HEK293T (cell line): Measurements from ENCODE around the gene RASAL3.

ENCODE experiments used
- ARNT ChIP-seq: fragments of 450-650 bp; IDR thresholded peaks from 2 replicates; pipeline ENCODE4 v1.6.1; 2017; ENCODE audit warnings: mild to moderate bottlenecking
- BHLHE40 ChIP-seq: fragments of 450-650 bp; IDR thresholded peaks from 2 replicates; pipeline ENCODE4 v1.6.1; 2016; ENCODE audit warnings: mild to moderate bottlenecking, moderate library complexity, borderline replicate concordance
- CTBP1 ChIP-seq: fragments of 450-650 bp; IDR thresholded peaks from 2 replicates; pipeline ENCODE4 v1.6.1; 2016; ENCODE audit warnings: borderline replicate concordance
- FOXA1 ChIP-seq: fragments of 450-650 bp; IDR thresholded peaks from 2 replicates; pipeline ENCODE4 v1.6.1; 2016; ENCODE audit warnings: mild to moderate bottlenecking
- FOXK2 ChIP-seq: fragments of 450-650 bp; IDR thresholded peaks from 2 replicates; pipeline ENCODE4 v1.6.1; 2016; ENCODE audit warnings: mild to moderate bottlenecking
- FOXM1 ChIP-seq: fragments of 450-650 bp; IDR thresholded peaks from 2 replicates; pipeline ENCODE4 v1.6.1; 2017; ENCODE audit warnings: mild to moderate bottlenecking, borderline replicate concordance
- HDGF ChIP-seq: fragments of 450-650 bp; IDR thresholded peaks from 2 replicates; pipeline ENCODE4 v1.6.1; 2017; ENCODE audit warnings: antibody characterized with exemption, borderline replicate concordance
- L3MBTL2 ChIP-seq: fragments of 450-650 bp; conservative IDR thresholded peaks from 2 replicates; pipeline ENCODE4 v1.6.1; 2016; ENCODE audit warnings: mild to moderate bottlenecking
- SP1 ChIP-seq: fragments of 450-650 bp; IDR thresholded peaks from 2 replicates; pipeline ENCODE4 v1.6.1; 2017
- SUZ12 ChIP-seq: fragments of 450-650 bp; IDR thresholded peaks from 2 replicates; pipeline ENCODE4 v1.6.1; 2016; ENCODE audit warnings: mild to moderate bottlenecking
- TARDBP ChIP-seq: fragments of 450-650 bp; IDR thresholded peaks from 2 replicates; pipeline ENCODE4 v1.6.1; 2016
- ZNF384 ChIP-seq: fragments of 450-650 bp; IDR thresholded peaks from 2 replicates; pipeline ENCODE4 v1.6.1; 2016
- TF ChIP-seq, protein P1 (sequence below): fragments of 450-650 bp; IDR thresholded peaks from 2 replicates; pipeline ENCODE4 v1.6.1; 2016

DNA sequence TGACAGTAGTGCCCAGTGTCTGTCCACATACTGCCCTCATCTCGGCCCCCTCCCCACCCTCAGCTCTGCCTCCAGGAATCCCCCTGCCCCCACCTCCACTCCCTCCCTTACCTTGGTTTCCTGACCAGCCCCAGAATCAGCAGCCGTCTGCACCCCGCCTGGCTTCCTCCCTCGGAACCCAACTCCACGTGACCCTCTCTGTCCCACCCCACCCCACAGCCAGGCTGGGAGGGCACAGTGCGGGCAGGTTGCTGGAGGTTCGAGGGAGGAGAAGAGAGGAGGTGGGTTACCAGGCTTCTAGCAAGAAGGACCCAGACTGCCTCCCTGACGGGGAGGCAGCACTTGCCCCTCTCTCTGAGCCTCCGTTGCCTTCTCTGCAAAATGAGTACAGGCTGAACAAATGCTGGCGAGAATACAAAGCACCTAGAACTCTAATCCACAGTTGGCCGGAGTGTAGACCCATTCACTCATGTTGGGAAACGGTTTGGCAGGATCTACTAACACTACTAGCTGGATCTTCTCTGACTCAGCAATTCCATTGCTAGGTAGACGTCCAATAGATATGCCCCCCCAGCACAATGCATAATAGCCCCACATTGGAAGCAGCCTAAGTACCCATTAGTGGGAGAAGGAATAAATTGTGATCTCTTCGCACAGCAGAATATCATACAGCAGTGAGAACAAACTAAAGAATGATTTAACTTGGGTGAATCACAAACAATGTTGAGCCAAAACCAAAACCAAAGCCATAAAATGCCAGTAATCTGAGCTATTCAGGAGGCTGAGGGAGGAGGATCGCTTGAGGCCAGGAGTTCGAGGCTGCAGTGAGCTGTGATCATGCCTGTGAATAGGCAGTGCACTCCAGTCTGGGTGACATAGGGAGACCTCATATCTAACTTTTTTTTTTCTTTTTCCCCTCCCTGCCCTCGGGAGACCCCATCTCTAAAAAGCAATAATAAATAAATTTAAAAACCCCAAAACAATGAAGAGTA lies at the start of gene RASAL3:
- no peak for TF ChIP-seq SP1
- no peak for TF ChIP-seq SUZ12
- TF ChIP-seq BHLHE40: no peak
- TF ChIP-seq CTBP1: no peak
- no peak for TF ChIP-seq FOXK2
- TF ChIP-seq HDGF: no peak
- TF ChIP-seq L3MBTL2: no peak
- no peak for TF ChIP-seq FOXM1
- no peak for TF ChIP-seq TARDBP
- TF ChIP-seq ARNT: no peak
- TF ChIP-seq, protein P1, sequence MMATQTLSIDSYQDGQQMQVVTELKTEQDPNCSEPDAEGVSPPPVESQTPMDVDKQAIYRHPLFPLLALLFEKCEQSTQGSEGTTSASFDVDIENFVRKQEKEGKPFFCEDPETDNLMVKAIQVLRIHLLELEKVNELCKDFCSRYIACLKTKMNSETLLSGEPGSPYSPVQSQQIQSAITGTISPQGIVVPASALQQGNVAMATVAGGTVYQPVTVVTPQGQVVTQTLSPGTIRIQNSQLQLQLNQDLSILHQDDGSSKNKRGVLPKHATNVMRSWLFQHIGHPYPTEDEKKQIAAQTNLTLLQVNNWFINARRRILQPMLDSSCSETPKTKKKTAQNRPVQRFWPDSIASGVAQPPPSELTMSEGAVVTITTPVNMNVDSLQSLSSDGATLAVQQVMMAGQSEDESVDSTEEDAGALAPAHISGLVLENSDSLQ: no peak
- no peak for TF ChIP-seq FOXA1
- TF ChIP-seq ZNF384: no peak
